CD14-positive monocyte (primary cell): ENCODE data around the gene ARHGAP20. TPM values are rescaled to one million over a fixed set of nuclear protein-coding genes. Genes with fewer than 3 reads are reported as not detected.

Experiments used
- DNase-seq, 3 donors: peaks; one replicate each; pipeline ENCODE4 v3.0.0-alpha.2; 2011 to 2022
- H2AFZ ChIP-seq: 2 replicates; pipeline ENCODE4 v1.6.0; 2012; ENCODE audit warnings: mild to moderate bottlenecking, low read depth, low read length, inconsistent platforms; ENCODE audit not compliant: insufficient read depth, poor library complexity, severe bottlenecking
- H3K27ac ChIP-seq, 2 donors: 1 replicate in 1 of 2; 2 replicates in 1 of 2; pipeline ENCODE4 v1.5.1; 2012 to 2013; ENCODE audit warnings: low read length in 2 of 2, control low read depth in 1 of 2, inconsistent platforms in 1 of 2, low read depth in 1 of 2, mild to moderate bottlenecking in 1 of 2
- H3K27me3 ChIP-seq, 2 donors: one replicate each; pipeline versions ENCODE4 v1.6.0 to v1.6.1; 2011 to 2013; ENCODE audit warnings: low read length in 2 of 2; ENCODE audit not compliant: control insufficient read depth in 2 of 2, insufficient read depth in 2 of 2
- H3K36me3 ChIP-seq, 2 donors: replicated peaks in 1 of 2; 1 replicate in 1 of 2; 2 replicates in 1 of 2; pipeline versions ENCODE4 v1.5.1 to v1.6.1; 2012 to 2013; ENCODE audit warnings: low read length in 2 of 2, control low read depth in 1 of 2, inconsistent platforms in 1 of 2, mild to moderate bottlenecking in 1 of 2; ENCODE audit not compliant: insufficient read depth in 2 of 2, control insufficient read depth in 1 of 2
- H3K4me1 ChIP-seq, 2 donors: 1 replicate in 1 of 2; 2 replicates in 1 of 2; pipeline versions ENCODE4 v1.5.1 to v1.6.1; 2012 to 2013; ENCODE audit warnings: low read length in 2 of 2, control low read depth in 1 of 2, inconsistent platforms in 1 of 2, mild to moderate bottlenecking in 1 of 2, moderate library complexity in 1 of 2; ENCODE audit not compliant: insufficient read depth in 2 of 2, control insufficient read depth in 1 of 2
- H3K4me2 ChIP-seq: replicated peaks from 2 replicates; pipeline ENCODE3; 2012; ENCODE audit warnings: low read length, moderate library complexity, mild to moderate bottlenecking; ENCODE audit not compliant: poor library complexity, severe bottlenecking; ENCODE audit errors: extremely low read depth
- H3K4me3 ChIP-seq, 3 experiments: fragments of 200-600 bp in 1 of 3; sonication (generic) in 1 of 3; replicated peaks in 1 of 3; 1 replicate in 2 of 3; 2 replicates in 1 of 3; pipeline ENCODE4 v1.5.1; 2011 to 2013; ENCODE audit warnings: low read length in 3 of 3, mild to moderate bottlenecking in 3 of 3, control low read depth in 2 of 3, low read depth in 2 of 3, inconsistent platforms in 1 of 3, moderate library complexity in 1 of 3
- H3K79me2 ChIP-seq: 2 replicates; pipeline ENCODE4 v1.6.0; 2012; ENCODE audit warnings: mild to moderate bottlenecking, control low read depth, inconsistent platforms, low read length, moderate library complexity; ENCODE audit not compliant: insufficient read depth
- H3K9ac ChIP-seq: 2 replicates; pipeline ENCODE4 v1.6.0; 2017; ENCODE audit warnings: low read length, mild to moderate bottlenecking; ENCODE audit not compliant: insufficient read depth, poor library complexity, severe bottlenecking
- H3K9me3 ChIP-seq, 2 donors: replicated peaks in 1 of 2; 1 replicate in 1 of 2; 2 replicates in 1 of 2; pipeline versions ENCODE4 v1.5.1 to v1.6.1; 2012 to 2013; ENCODE audit warnings: low read length in 2 of 2, control low read depth in 1 of 2; ENCODE audit not compliant: control insufficient read depth in 1 of 2, insufficient read depth in 1 of 2
- H4K20me1 ChIP-seq: 2 replicates; pipeline ENCODE4 v1.6.0; 2012; ENCODE audit warnings: mild to moderate bottlenecking, low read length, control low read depth, moderate library complexity; ENCODE audit not compliant: insufficient read depth
- H3K27ac Mint-ChIP-seq, 7 donors: one replicate each; pipeline ENCODE4 v1.8.0; 2020; ENCODE audit warnings: mild to moderate bottlenecking in 7 of 7, mixed read lengths in 7 of 7, moderate library complexity in 6 of 7, inconsistent platforms in 2 of 7
- H3K27me3 Mint-ChIP-seq, 3 donors: one replicate each; pipeline ENCODE4 v1.8.0; 2021 to 2022; ENCODE audit warnings: low read depth in 3 of 3, mild to moderate bottlenecking in 3 of 3, mixed read lengths in 3 of 3, moderate library complexity in 3 of 3, inconsistent platforms in 1 of 3
- H3K36me3 Mint-ChIP-seq, 2 donors: one replicate each; pipeline ENCODE4 v1.8.0; 2020; ENCODE audit warnings: mixed read lengths in 2 of 2, inconsistent platforms in 1 of 2, mild to moderate bottlenecking in 1 of 2
- H3K4me1 Mint-ChIP-seq: one replicate; pipeline ENCODE4 v1.8.0; 2020; ENCODE audit warnings: mild to moderate bottlenecking, mixed read lengths
- H3K4me3 Mint-ChIP-seq, 2 donors: one replicate each; pipeline ENCODE4 v1.8.0; 2020; ENCODE audit warnings: mild to moderate bottlenecking in 2 of 2, mixed read lengths in 2 of 2, moderate library complexity in 1 of 2
- H3K9me3 Mint-ChIP-seq, 7 donors: one replicate each; pipeline ENCODE4 v1.8.0; 2020 to 2022; ENCODE audit warnings: mixed read lengths in 7 of 7, mild to moderate bottlenecking in 6 of 7, moderate library complexity in 6 of 7, inconsistent platforms in 2 of 7
- CTCF ChIP-seq: fragments of 200-600 bp; IDR thresholded peaks from one replicate; pipeline ENCODE4 v1.8.0; 2022; ENCODE audit warnings: antibody characterized with exemption, mild to moderate bottlenecking
- WGBS: methylation state at CpG from one replicate; pipeline ENCODE4 v1.1.5; 2013; ENCODE audit warnings: missing lambda C conversion rate; ENCODE audit not compliant: insufficient coverage; 5-methylcytosine and 5-hydroxymethylcytosine counted together
- intact Hi-C, 2 donors: fragments of 100-400 bp; cut with micrococcal nuclease; formaldehyde crosslinking; loops; one replicate each; pipeline versions ENCODE4 v1.15.0 to v1.15.1; 2023
- polyA plus RNA-seq, 3 donors: library from polyadenylated mRNA; depleted of rRNA in 1 of 3; unstranded in 2 of 3; stranded (reverse) in 1 of 3; fragments of 300-500 nt in 2 of 3; fragments of >200 nt in 1 of 3; fragmentation: Illumina TruSeq in 2 of 3; gene quantifications; 1 replicate in 2 of 3; 2 replicates in 1 of 3; pipeline ENCODE4 v1.2.3, GENCODE V29; 2012 to 2021

The ARHGAP20 gene
- polyA plus RNA-seq, 3 donors: 0.04 TPM; not detected in 2

- Histone ChIP-seq H3K4me2 (no peak overlapping the region), H3K4me3 (no peak overlapping the region), H3K9ac (no peak overlapping the region), H3K4me1 (no peaks in the 10 kb centered on the region), H3K79me2 (no peaks in the 10 kb centered on the region), H2AFZ (no peak overlapping the region), H3K27me3 (no peaks in the 10 kb centered on the region), H3K27ac (no peak overlapping the region), H3K36me3 (no peaks in the 10 kb centered on the region), H3K9me3 (peaks cover 3 to 5% of the 10 kb centered on the region in 2 donors), H4K20me1 (no peaks in the 10 kb centered on the region)
- 60% methylated on average over 1 of the region's 2 CpGs for WGBS
- Mint-ChIP-seq H3K9me3 (peaks cover under 1 to 12% (median 6%) of the 10 kb centered on the region in 7 donors), H3K36me3 (no peaks in the 10 kb centered on the region), H3K4me3 (no peak overlapping the region), H3K27me3 (peaks cover 0 to 2% (median 0%) of the 10 kb centered on the region in 3 donors), H3K27ac (no peak overlapping the region), H3K4me1 (no peaks in the 10 kb centered on the region)
- no peak for DNase-seq
- intact Hi-C loops: no loop called here
- no peak for TF ChIP-seq CTCF
Measured at GRCh38 chr11:110757962-110758755, 45.9 kb upstream of the ARHGAP20 start.

- Histone ChIP-seq H3K27ac (no peak overlapping the region), H3K79me2 (no peaks in the 10 kb centered on the region), H2AFZ (no peak overlapping the region), H3K4me3 (no peak overlapping the region), H3K4me2 (no peak overlapping the region), H3K9me3 (peaks cover 3 to 10% of the 10 kb centered on the region in 2 donors), H3K36me3 (no peaks in the 10 kb centered on the region), H3K27me3 (no peaks in the 10 kb centered on the region), H4K20me1 (no peaks in the 10 kb centered on the region), H3K4me1 (no peaks in the 10 kb centered on the region), H3K9ac (no peak overlapping the region)
- Mint-ChIP-seq H3K4me3 (no peak overlapping the region), H3K9me3 (peaks cover 7 to 20% (median 9%) of the 10 kb centered on the region in 7 donors), H3K4me1 (no peaks in the 10 kb centered on the region), H3K27me3 (peaks cover 0 to 2% (median 0%) of the 10 kb centered on the region in 3 donors), H3K36me3 (no peaks in the 10 kb centered on the region), H3K27ac (no peak overlapping the region)
- TF ChIP-seq CTCF: no peak
- WGBS: 100% methylated on average over 2 of the region's 5 CpGs
- DNase-seq: no peak
- intact Hi-C loops: no loop called here
Measured at GRCh38 chr11:110757066-110757465, 44.8 kb upstream of the ARHGAP20 start.
